ENCODE measurements around the gene MCEE.

DNA sequence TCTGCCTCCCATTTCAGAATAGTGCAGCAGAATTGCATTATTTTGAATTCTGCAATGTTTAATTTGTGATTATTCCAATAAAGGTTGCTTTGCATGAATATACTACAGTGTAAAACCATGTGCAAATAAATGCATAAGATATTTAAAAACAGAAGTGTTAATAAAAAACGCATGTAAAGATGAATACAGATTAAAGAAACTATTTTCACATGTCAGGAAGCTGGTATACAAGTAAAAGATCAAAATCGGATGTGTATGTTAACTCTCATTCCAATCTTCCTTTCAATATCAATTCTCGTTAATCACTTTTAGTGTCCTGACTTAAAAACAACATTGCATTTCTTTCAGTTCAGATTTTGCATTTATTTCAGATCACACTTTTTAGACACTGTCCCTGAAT, 3.1 kb downstream of the MCEE start:
- TF ChIP-seq, protein P1, sequence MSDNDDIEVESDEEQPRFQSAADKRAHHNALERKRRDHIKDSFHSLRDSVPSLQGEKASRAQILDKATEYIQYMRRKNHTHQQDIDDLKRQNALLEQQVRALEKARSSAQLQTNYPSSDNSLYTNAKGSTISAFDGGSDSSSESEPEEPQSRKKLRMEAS (IDR thresholded peaks at IDR 0.05; ENCODE audit: low read depth) = no peak
- TF ChIP-seq CHD2 (IDR thresholded peaks at IDR 0.05; ENCODE audit: low read length, partially characterized antibody) (no peak), YY1 (IDR thresholded peaks at IDR 0.05; ENCODE audit: low read depth) (no peak), GATA2 (CRISPR knock-in tag; IDR thresholded peaks at IDR 0.05) (no peak)
- TF ChIP-seq, protein P2, sequence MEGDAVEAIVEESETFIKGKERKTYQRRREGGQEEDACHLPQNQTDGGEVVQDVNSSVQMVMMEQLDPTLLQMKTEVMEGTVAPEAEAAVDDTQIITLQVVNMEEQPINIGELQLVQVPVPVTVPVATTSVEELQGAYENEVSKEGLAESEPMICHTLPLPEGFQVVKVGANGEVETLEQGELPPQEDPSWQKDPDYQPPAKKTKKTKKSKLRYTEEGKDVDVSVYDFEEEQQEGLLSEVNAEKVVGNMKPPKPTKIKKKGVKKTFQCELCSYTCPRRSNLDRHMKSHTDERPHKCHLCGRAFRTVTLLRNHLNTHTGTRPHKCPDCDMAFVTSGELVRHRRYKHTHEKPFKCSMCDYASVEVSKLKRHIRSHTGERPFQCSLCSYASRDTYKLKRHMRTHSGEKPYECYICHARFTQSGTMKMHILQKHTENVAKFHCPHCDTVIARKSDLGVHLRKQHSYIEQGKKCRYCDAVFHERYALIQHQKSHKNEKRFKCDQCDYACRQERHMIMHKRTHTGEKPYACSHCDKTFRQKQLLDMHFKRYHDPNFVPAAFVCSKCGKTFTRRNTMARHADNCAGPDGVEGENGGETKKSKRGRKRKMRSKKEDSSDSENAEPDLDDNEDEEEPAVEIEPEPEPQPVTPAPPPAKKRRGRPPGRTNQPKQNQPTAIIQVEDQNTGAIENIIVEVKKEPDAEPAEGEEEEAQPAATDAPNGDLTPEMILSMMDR (IDR thresholded peaks at IDR 0.05) = no peak
